Stimulated activated naive CD8-positive, alpha-beta T cell treated with anti-CD3 and anti-CD28 coated beads, Interleukin-15, amount 100 ng/mL, for 72 hours (primary cell): ENCODE results near the gene TYSND1.
"Not testable (repeated sequence)": the region's sequence is repeated elsewhere in the genome, so short reads cannot be mapped to it uniquely, and the experiment has no call there.

Experiments
- ATAC-seq: fragments of 150-1000 bp; cut with Tn5 transposase; 2 replicates; pipeline ENCODE4 v1.10.0; 2021; ENCODE audit warnings: mild to moderate bottlenecking, moderate library complexity
- DNase-seq, 2 donors: peaks; one replicate each; pipeline ENCODE4 v3.0.0; 2021 to 2022
- H3K27ac Mint-ChIP-seq, 2 donors: one replicate each; pipeline ENCODE4 v1.8.0; 2022; ENCODE audit warnings: mild to moderate bottlenecking in 2 of 2, mixed read lengths in 2 of 2, moderate library complexity in 2 of 2
- H3K27me3 Mint-ChIP-seq: one replicate; pipeline ENCODE4 v1.8.0; 2022; ENCODE audit warnings: mixed read lengths
- H3K4me1 Mint-ChIP-seq: one replicate; pipeline ENCODE4 v1.8.0; 2022; ENCODE audit warnings: mild to moderate bottlenecking, mixed read lengths
- H3K4me3 Mint-ChIP-seq, 2 donors: one replicate each; pipeline ENCODE4 v1.8.0; 2022; ENCODE audit warnings: mild to moderate bottlenecking in 2 of 2, mixed read lengths in 2 of 2, moderate library complexity in 1 of 2
- H3K9me3 Mint-ChIP-seq, 2 donors: one replicate each; pipeline ENCODE4 v1.8.0; 2022; ENCODE audit warnings: mixed read lengths in 2 of 2

Gene TYSND1

DNA sequence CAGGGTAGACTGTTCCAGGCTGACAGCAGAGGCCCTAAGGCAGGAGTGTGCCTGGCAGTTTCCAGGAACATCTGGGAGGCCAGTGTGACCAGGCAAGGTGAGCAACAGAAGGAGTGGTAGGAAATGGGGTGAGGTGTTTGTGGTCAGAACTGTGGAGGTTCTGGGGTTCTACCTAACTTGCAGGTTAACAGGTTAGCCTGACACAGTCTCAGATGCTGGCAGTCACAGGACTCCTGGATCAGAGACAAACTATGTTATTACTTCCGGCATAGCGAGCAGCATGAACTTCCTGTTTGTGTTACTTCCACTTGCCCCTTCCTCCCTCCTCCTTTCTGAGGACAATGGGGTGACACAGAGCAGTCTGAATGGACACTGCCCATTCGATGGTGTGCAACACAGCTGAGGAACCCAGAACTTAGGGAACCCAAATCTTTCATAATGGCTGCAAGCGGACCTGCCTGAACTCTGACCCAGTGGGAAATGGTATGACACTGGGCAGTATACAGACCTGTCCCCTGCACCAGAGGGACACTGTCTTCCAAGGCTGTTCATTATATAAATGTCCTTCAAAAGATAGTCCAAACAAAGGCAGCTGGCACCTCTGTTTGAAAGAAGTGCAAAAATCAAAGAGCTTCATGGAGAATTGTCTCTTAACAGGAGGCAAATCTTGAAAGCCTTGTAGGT, 27.7 kb upstream of the TYSND1 start:
- Mint-ChIP-seq H3K4me3 (peak overlapping the region; percentile 36 to 47), H3K4me1 (peaks cover 43% of the 10 kb centered on the region), H3K27me3 (no peaks in the 10 kb centered on the region), H3K9me3 (no peaks in the 10 kb centered on the region), H3K27ac (peak overlapping the region; percentile 72 to 74)
- peak; percentile 27 to 48 for DNase-seq
- ATAC-seq = peak; percentile 50

DNA sequence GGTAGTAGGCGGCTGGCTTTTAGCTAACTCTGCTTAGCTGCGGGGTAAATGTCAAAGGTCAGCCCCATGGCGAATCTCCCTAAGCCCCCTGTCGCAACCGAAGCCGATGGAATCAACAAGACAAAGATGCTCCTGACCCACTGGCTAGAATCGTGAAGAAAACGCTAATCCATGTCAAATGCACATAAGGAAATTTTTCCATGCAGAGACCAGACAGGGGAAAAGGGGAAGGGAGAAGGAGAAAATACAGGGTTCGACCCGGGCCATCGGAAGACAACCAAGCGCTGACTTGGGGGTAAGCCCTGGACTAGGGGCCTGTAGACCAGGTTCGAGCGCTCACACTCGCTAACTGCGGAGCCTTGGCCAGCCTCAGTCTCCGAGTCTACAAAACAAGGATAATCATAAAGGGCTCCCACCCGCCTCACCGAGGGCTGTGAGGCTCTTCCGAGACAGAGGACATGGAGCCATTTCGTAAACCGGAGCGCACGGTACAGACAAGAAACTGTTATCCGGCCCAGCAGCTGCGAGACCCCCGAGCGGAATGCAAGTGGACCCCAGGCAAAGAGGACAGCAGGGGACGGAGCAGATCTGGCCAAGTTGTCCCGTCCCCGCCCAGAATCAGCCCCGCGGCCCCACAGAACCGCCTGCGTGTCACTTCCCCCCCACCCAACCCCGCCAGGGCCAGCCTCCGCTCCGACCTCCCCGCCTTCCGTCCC, 23.3 kb upstream of the TYSND1 start:
- H3K4me1 Mint-ChIP-seq = peaks cover 82% of the 10 kb centered on the region
- DNase-seq = no peak
- peak; percentile 26 for ATAC-seq
- peak overlapping the region; percentile 90 to 95 for H3K4me3 Mint-ChIP-seq
- peak overlapping the region; percentile 97 to 98 for H3K27ac Mint-ChIP-seq
- H3K9me3 Mint-ChIP-seq = no peaks in the 10 kb centered on the region
- H3K27me3 Mint-ChIP-seq = no peaks in the 10 kb centered on the region

DNA sequence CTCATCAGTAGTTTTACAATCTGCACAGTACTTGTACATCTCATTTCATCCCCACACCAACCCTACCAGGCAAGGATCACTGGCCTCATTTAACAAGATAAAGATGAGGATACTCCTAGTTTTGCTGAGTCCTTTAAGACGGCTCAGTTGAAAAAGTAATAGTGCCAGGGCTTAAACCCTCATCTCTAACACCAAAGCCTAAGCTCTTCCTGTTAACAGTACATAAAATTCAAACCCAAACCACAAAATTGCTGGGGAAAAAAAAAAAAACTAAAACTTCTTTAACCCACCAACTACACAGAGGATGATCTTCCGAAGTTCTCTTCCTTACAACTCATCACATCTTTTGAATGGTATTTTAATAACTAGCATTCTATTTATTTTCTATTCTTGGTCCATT, 22.5 kb upstream of the TYSND1 start:
- no peaks in the 10 kb centered on the region for H3K9me3 Mint-ChIP-seq

DNA sequence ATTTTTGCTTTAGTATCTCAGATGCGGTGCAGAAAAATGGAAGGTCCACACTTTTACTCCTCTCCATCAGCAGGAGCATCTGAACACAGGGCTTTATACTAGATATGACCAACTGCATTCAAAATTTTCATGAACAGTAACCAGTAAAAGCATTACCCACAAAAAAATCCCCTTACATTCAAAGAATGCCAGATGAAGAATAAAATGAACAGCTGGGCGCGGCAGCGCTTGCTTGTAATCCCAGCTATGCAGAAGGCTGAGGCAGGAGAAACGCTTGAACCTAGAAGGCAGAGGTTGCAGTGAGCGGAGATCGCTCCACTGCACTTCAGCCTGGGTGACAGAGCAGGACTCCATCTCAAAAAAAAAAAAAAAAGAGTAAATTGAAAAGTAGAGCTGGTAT, 20.7 kb upstream of the TYSND1 start:
- Mint-ChIP-seq H3K4me3 (peak overlapping the region; percentile 71 to 75), H3K27ac (peak overlapping the region in 1 of 2 donors; percentile 83)
- no peak for ATAC-seq

More for the DNA sequence above, 22.5 kb upstream of the TYSND1 start:
- H3K4me3 Mint-ChIP-seq = peak overlapping the region; percentile 90 to 95
- no peaks in the 10 kb centered on the region for H3K27me3 Mint-ChIP-seq
- peak overlapping the region; percentile 97 to 98 for H3K27ac Mint-ChIP-seq
- ATAC-seq = no peak
- H3K4me1 Mint-ChIP-seq = peaks cover 82% of the 10 kb centered on the region
- DNase-seq = no peak

GRCh38 chr10:70166394-70166793, 19.9 kb upstream of the TYSND1 start:
- DNase-seq = no peak
- Mint-ChIP-seq H3K4me1 (peaks cover 87% of the 10 kb centered on the region), H3K4me3 (peak overlapping the region; percentile 4 to 46), H3K9me3 (no peaks in the 10 kb centered on the region), H3K27ac (no peak overlapping the region), H3K27me3 (no peaks in the 10 kb centered on the region)
- no peak for ATAC-seq

More for the DNA sequence above, 20.7 kb upstream of the TYSND1 start:
- H3K4me1 Mint-ChIP-seq = peaks cover 86% of the 10 kb centered on the region
- H3K9me3 Mint-ChIP-seq = no peaks in the 10 kb centered on the region
- DNase-seq = peak in 1 of 2 donors; percentile 29
- no peaks in the 10 kb centered on the region for H3K27me3 Mint-ChIP-seq

DNA sequence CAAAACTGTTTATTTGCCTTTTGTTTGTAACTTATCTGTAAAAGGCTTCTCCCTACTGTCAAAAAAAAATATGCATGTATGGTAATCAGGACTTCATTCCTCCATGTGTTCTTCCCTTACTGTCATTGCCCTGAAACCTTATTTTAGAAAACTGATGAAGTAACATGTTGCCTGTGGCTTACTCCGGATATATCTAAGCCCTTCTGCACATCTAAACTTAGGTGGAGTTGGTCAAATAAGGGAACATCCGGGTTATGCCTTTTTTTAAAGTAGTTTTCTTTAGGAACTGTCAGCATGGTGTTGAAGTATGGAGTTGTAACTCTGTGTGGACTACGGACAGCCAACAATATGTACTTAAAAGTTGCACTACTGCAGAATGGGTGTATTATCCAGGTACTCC, 17.7 kb upstream of the TYSND1 start:
- no peak for DNase-seq
- Mint-ChIP-seq H3K9me3 (no peaks in the 10 kb centered on the region), H3K27me3 (no peaks in the 10 kb centered on the region), H3K4me3 (peak overlapping the region; percentile 78 to 97), H3K27ac (no peak overlapping the region), H3K4me1 (peaks cover 95% of the 10 kb centered on the region)
- no peak for ATAC-seq

DNA sequence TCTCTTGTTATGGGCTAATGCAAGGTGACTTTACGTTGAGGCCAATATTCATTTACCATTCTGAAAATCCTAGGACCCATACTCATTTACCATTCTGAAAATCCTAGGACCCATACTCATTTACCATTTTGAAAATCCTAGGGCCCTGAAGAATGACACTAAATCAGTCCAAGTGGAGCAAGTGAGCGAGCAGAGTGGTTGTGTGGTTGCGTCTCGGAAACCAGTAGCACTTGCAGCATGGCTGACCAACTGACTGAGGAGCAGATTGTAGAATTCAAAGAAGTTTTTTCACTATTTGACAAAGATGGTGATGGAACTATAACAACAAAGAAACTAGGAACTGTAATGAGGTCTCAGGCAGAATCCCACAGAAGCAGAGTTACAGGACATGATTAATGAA, 16.9 kb upstream of the TYSND1 start:
- ATAC-seq (no peak), DNase-seq (no peak)
- H3K9me3 Mint-ChIP-seq = no peaks in the 10 kb centered on the region
- no peaks in the 10 kb centered on the region for H3K27me3 Mint-ChIP-seq
- H3K4me3 Mint-ChIP-seq = peak overlapping the region; percentile 78 to 97
- peak overlapping the region; percentile 60 to 92 for H3K27ac Mint-ChIP-seq
- H3K4me1 Mint-ChIP-seq = peaks cover 88% of the 10 kb centered on the region

- Mint-ChIP-seq H3K4me3 (peak overlapping the region; percentile 78 to 97), H3K27ac (peak overlapping the region; percentile 90 to 99), H3K4me1 (peaks cover 82% of the 10 kb centered on the region), H3K27me3 (no peaks in the 10 kb centered on the region), H3K9me3 (no peaks in the 10 kb centered on the region)
- peak; percentile 55 to 82 for DNase-seq
- ATAC-seq = peak; percentile 95
These were observed 16.3 kb upstream of the TYSND1 start for GRCh38 chr10:70162892-70163201.

DNA sequence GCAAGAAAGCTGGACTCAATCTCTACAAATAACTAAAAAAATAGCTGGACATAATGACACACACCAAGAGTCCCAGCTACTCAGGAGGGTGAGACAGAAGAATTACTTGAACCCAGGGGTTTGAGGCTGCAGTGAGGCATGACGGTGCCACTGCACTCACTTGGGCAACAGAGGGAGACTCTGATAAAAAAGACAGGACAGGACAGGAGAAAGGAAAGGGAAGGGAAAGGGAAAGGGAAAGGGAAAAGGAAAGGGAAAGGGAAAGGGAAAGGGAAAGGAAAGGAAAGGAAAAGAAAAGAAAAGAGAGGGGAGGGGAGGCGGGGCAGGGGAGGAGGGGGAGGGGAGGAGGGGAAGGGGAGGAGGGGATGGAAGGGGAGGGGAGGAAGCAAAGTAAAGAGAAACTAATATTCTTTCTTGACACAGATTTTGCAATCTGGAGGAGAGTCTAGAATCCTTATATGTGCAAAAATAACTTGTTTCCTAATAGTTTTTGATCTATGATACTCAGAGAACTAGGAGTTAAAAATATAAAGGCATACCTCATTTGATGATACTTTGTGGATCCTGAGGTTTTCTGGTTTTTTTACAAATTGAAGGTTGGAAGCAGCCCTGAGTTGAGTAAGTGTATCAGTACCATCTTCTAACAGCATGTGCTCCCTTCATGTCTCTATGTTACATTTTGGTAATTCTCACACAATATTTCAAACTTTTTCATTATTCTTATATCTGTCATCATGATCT, 15.8 kb upstream of the TYSND1 start:
- H3K27me3 Mint-ChIP-seq = no peaks in the 10 kb centered on the region
- peak overlapping the region; percentile 90 to 99 for H3K27ac Mint-ChIP-seq
- H3K4me3 Mint-ChIP-seq = peak overlapping the region; percentile 78 to 97
- H3K9me3 Mint-ChIP-seq = no peaks in the 10 kb centered on the region
- H3K4me1 Mint-ChIP-seq = peaks cover 77% of the 10 kb centered on the region
- ATAC-seq = peak; percentile 85
- no peak for DNase-seq

DNA sequence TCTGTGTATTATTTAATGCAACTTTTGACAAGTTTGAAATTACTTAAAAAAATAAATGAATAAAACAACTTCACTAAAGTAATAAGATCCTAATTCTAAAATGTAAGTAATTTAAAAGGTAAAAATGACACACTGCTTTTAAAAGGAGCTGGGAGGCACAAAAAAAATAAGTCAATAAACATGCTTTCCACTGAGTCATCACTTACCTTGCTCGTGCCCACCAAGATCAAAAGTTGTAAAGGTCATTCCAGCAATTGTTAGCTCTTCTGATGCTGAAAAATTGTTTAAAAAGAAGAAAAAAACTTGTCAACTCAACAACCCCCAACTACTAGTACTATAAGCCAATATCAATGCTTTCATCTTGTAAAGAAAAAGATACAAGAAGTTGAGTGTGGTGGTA, 14.3 kb upstream of the TYSND1 start:
- H3K9me3 Mint-ChIP-seq = no peaks in the 10 kb centered on the region
- ATAC-seq (no peak), DNase-seq (no peak)
- H3K27me3 Mint-ChIP-seq = no peaks in the 10 kb centered on the region
- H3K4me1 Mint-ChIP-seq = peaks cover 72% of the 10 kb centered on the region
- H3K4me3 Mint-ChIP-seq = peak overlapping the region; percentile 78 to 97
- H3K27ac Mint-ChIP-seq = peak overlapping the region in 1 of 2 donors; percentile 65

DNA sequence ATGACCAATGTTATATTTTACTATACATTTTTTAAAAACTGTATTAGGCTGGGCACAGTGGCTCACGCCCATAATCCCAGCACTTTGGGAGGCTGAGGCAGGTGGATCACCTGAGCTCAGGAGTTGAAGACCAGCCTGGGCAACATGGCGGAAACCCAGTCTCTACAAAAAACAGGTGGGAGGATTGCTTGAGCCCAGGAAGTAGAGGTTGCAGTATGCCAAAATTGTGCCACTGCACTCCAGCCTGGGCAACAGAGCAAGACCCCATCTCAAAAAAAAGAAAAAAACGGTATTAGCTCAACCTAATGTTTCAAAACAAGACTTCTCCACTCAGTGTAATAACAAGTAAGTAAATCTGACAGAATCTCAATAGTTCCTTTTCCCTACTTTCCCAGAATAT, 12.9 kb upstream of the TYSND1 start:
- H3K9me3 Mint-ChIP-seq, ATAC-seq, DNase-seq, H3K27me3 Mint-ChIP-seq, H3K4me3 Mint-ChIP-seq, H3K27ac Mint-ChIP-seq: not testable (repeated sequence)
- peaks cover 64% of the 10 kb centered on the region for H3K4me1 Mint-ChIP-seq

DNA sequence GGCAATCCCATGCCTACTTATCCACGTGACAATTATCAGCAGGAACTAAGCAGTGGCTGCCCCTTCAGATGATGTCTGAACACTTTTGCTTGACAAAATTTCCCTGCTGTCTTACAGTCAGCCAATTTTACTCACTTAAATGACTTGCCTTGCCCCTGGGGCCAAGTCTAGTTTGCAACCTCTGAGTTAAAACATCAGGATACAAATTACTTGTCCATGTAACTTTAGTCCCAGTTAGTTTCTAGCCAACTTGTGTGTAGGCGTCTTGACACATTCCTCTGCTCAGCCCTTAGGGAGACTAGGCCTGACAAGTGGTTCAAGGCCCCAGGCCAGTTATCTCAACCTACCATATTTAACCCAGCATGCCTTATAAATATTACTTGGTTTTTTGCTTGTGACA, 11.6 kb upstream of the TYSND1 start:
- Mint-ChIP-seq H3K27me3 (no peaks in the 10 kb centered on the region), H3K4me3 (no peak overlapping the region), H3K27ac (no peak overlapping the region), H3K4me1 (peaks cover 52% of the 10 kb centered on the region), H3K9me3 (no peaks in the 10 kb centered on the region)
- DNase-seq (no peak), ATAC-seq (no peak)

GRCh38 chr10:70155255-70155838, 8.8 kb upstream of the TYSND1 start:
- DNase-seq (no peak), ATAC-seq (no peak)
- peaks cover 37% of the 10 kb centered on the region for H3K4me1 Mint-ChIP-seq
- peak overlapping the region in 1 of 2 donors; percentile 41 for H3K27ac Mint-ChIP-seq
- no peak overlapping the region for H3K4me3 Mint-ChIP-seq
- no peaks in the 10 kb centered on the region for H3K9me3 Mint-ChIP-seq
- H3K27me3 Mint-ChIP-seq = no peaks in the 10 kb centered on the region

GRCh38 chr10:70148516-70148915, 2.0 kb upstream of the TYSND1 start:
- H3K27me3 Mint-ChIP-seq = no peaks in the 10 kb centered on the region
- no peak overlapping the region for H3K27ac Mint-ChIP-seq

GRCh38 chr10:70147259-70147625, 742 bp upstream of the TYSND1 start:
- H3K27ac Mint-ChIP-seq = peak overlapping the region; percentile 93 to 94
- peak overlapping the region; percentile 83 to 84 for H3K4me3 Mint-ChIP-seq
- no peaks in the 10 kb centered on the region for H3K9me3 Mint-ChIP-seq
- DNase-seq = no peak
- no peak for ATAC-seq
- H3K4me1 Mint-ChIP-seq = peaks cover 56% of the 10 kb centered on the region
- H3K27me3 Mint-ChIP-seq = no peaks in the 10 kb centered on the region

More at GRCh38 chr10:70148516-70148915, 2.0 kb upstream of the TYSND1 start:
- H3K9me3 Mint-ChIP-seq = no peaks in the 10 kb centered on the region
- H3K4me3 Mint-ChIP-seq = no peak overlapping the region
- ATAC-seq (no peak), DNase-seq (no peak)
- peaks cover 44% of the 10 kb centered on the region for H3K4me1 Mint-ChIP-seq
